BLaER1 treated with 17β-estradiol and CSF1 and Interleukin-3, amounts not matched to agents 10 nM and 100 nM (cell line): ENCODE results near the gene PNKP.

Experiments used
- H3K27ac ChIP-seq, 11 experiments: shearing (Covaris generic); formaldehyde crosslinking; 2 replicates each; pipeline ENCODE4 v1.8.1; 2022
- H3K27me3 ChIP-seq, 11 experiments: shearing (Covaris generic); formaldehyde crosslinking; 2 replicates each; pipeline ENCODE4 v1.8.1; 2022
- H3K36me3 ChIP-seq, 11 experiments: shearing (Covaris generic); formaldehyde crosslinking; 2 replicates each; pipeline ENCODE4 v1.8.1; 2022
- H3K4me1 ChIP-seq, 10 experiments: shearing (Covaris generic); formaldehyde crosslinking; 2 replicates each; pipeline ENCODE4 v1.8.1; 2022
- H3K4me2 ChIP-seq, 11 experiments: shearing (Covaris generic); formaldehyde crosslinking; 2 replicates each; pipeline ENCODE4 v1.8.1; 2022
- H3K4me3 ChIP-seq, 10 experiments: shearing (Covaris generic); formaldehyde crosslinking; 2 replicates each; pipeline ENCODE4 v1.8.1; 2022
- H3K9ac ChIP-seq, 11 experiments: shearing (Covaris generic); formaldehyde crosslinking; 2 replicates each; pipeline ENCODE4 v1.8.1; 2022
- H3K9me3 ChIP-seq, 11 experiments: shearing (Covaris generic); formaldehyde crosslinking; replicated peaks in 1 of 11; 2 replicates each; pipeline ENCODE4 v1.8.1; 2022
- H4K20me1 ChIP-seq, 11 experiments: shearing (Covaris generic); formaldehyde crosslinking; 2 replicates each; pipeline ENCODE4 v1.8.1; 2022
- Cebpa-rat ChIP-seq, 11 experiments: shearing (Covaris generic); IDR thresholded peaks; 2 replicates each; pipeline ENCODE4 v1.8.1; 2022

The PNKP gene

DNA sequence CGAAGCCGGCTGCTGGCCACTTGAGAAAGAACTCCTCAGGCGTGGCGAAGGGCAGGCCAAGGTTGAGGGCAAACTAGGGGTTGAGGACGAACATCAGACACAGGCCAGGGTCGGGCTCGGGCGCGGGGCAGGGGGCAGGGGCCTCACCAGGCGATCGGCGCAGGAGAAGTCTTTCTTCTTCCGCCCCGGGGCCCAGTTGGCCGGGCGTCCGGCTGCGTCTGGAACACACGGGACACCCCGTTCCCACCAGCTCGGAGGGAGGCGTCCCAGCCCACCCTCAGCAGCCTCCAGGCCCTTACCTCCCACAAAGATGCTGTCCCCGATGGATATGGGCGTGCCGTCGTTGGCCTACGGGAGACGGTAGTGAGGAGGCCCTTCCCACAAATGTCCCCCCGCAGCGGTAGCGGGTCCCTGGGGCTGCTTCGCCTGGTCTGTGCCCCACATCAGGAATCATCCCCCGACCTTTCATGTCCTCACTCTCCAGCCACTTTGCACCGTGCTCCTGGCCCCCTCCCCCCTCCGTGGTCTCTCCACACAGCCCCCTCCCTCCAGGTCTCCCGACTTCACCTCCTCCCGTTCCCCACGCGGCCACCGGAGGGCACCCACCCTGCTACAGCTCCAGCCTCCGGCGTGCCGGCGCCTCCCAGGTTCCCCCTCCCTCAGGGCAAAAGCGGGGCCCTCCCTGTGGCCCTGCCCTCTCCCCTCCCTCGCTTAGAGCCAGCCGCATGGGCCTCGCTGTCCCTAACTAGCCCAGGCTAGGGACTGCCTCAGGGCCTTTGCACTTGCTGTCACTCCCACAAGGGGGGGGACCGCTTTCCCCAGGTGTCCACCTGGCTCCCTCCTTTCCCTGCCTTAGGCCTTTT is 4.8 kb downstream of the PNKP start:
- Histone ChIP-seq H3K27me3 (no peaks in the 10 kb centered on the region), H3K4me2 (no peak overlapping the region), H3K27ac (0 out of 22 replicates have a peak overlapping the region, but pooled peaks of 1 of the 11 experiments have one; percentile 3), H3K9ac (peak overlapping the region in 1 of 11 experiments; percentile 9; a peak in 1 of 22 replicates), H4K20me1 (peaks cover 35 to 91% (median 78%) of the 10 kb centered on the region in 11 experiments; a peak in 21 of 22 replicates), H3K36me3 (peaks cover 65 to 76% (median 70%) of the 10 kb centered on the region in 11 experiments), H3K4me3 (no peak overlapping the region), H3K4me1 (peaks cover 20 to 36% (median 28%) of the 10 kb centered on the region in 10 experiments), H3K9me3 (no peaks in the 10 kb centered on the region)
- TF ChIP-seq Cebpa-rat (IDR thresholded peaks at IDR 0.05): no peak

DNA sequence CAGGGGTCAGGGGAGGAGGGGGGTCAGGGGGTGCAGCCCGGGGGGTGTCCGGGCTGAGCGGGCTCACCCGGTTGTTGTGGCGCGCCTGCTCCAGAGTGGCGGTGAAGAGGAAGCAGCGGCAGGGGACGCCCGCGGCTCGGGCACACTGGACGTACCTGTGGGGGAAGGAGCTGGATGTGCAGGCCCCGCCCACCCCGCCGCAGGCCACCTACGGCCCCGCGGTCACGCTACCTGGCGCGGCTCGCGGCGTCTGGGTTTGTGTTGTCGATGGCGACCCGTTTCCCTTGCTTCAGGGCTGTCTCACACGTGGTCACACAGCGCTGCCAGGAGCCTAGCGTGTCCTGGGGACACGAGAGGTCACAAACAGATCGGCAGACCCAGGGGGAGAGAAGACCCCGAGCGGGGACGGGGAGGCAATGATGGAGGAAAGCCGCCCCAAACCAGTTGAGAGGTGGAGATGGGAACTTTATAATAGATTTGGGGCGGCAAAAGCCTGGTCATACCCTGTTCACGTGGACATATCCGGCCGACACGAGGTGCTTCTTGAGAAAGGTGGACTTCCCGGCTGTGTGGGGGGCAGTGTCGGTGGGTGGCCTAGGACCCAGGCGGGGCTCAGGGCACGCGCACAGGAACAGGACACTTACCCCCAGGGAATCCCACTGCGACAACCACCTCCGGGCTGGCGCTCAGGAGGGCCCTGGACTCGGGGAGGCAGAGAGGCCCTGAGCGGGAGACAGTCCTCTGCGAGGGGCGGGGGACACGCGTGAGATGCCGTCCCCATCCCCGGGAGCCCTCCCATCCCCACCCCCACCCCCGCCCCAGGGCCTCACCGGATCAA is 5.6 kb downstream of the PNKP start:
- Histone ChIP-seq H3K27me3 (no peaks in the 10 kb centered on the region), H3K4me1 (peaks cover 18 to 36% (median 26%) of the 10 kb centered on the region in 10 experiments), H3K4me3 (no peak overlapping the region), H3K4me2 (no peak overlapping the region), H3K27ac (no peak overlapping the region), H3K36me3 (peaks cover 74 to 85% (median 79%) of the 10 kb centered on the region in 11 experiments), H3K9me3 (no peaks in the 10 kb centered on the region), H3K9ac (no peak overlapping the region), H4K20me1 (peaks cover 43 to 98% (median 85%) of the 10 kb centered on the region in 11 experiments; a peak in 21 of 22 replicates)
- no peak for TF ChIP-seq Cebpa-rat (IDR thresholded peaks at IDR 0.05)

DNA sequence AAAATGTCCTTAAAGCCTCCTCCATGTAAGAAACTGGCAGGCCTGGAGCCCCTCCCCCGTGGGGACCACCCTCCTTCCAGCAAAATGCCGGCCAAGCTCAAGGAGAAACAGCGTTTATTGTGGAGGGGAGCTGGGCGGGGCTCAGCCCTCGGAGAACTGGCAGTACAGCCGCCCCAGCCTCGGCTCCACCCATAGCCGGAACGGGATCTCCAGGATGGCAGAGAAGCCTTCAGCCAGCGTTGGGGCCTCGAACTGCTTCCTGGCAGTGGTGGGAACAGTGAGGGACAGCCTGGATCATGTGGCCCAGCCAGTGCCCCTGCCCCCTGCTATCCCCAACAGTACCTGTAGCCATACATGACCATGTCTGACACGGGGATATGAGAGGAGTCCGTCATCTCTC is 6.3 kb downstream of the PNKP start:
- Histone ChIP-seq H4K20me1 (peaks cover 49 to 98% (median 85%) of the 10 kb centered on the region in 11 experiments), H3K36me3 (peaks cover 80 to 89% (median 86%) of the 10 kb centered on the region in 11 experiments), H3K9ac (no peak overlapping the region), H3K4me3 (no peak overlapping the region), H3K4me1 (peaks cover 13 to 30% (median 20%) of the 10 kb centered on the region in 10 experiments), H3K9me3 (no peaks in the 10 kb centered on the region), H3K27ac (no peak overlapping the region), H3K4me2 (no peak overlapping the region), H3K27me3 (no peaks in the 10 kb centered on the region)
- no peak for TF ChIP-seq Cebpa-rat (IDR thresholded peaks at IDR 0.05)

DNA sequence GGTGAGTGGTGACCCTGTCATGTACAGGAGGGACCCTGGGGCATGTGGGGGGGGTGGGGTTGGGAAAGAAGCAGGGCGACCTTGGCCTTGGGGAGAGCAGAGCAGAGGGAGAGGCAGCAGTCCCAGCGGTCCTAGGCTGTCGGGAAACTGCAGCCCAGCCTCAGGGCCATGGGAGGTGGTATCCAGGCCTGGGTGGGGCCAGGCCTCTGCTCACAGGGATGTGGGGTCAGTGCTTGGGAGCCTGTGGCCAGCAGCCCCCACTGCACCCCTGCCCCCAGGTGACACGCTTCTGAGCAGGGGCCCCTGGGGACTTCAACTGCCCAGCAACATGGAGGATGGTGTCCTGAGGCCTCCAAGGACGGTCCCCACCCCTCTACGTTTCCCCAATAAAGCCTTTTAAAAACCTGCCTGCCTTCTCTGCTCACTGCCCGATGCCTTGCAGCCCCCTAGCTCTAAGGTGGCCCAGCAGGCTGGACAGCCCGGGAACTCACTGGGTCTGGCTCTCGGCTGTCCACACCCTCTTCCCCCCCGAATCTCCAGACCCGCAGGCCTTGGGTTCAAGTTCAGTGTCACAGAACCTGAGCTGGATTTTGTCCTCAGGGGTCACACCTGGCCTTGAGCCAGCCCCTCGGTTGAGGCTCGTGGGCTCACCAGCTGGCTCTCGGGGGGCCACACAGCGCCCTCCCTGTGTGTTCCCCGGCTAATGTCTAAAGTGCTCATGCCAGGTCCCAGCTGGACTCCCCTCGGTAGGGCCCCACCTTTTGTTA is 6.9 kb downstream of the PNKP start:
- peaks cover 7 to 24% (median 14%) of the 10 kb centered on the region in 10 experiments for H3K4me1 ChIP-seq
- H3K4me2 ChIP-seq: no peak overlapping the region
- no peak for TF ChIP-seq Cebpa-rat (IDR thresholded peaks at IDR 0.05)
- no peak overlapping the region for H3K4me3 ChIP-seq
- no peaks in the 10 kb centered on the region for H3K27me3 ChIP-seq
- H3K27ac ChIP-seq: no peak overlapping the region
- H3K36me3 ChIP-seq: peaks cover 85 to 95% (median 91%) of the 10 kb centered on the region in 11 experiments
- no peaks in the 10 kb centered on the region for H3K9me3 ChIP-seq
- peak overlapping the region in 2 of 11 experiments; percentile 13 to 22; a peak in 1 of 22 replicates for H3K9ac ChIP-seq
- H4K20me1 ChIP-seq: peaks cover 55 to 98% (median 85%) of the 10 kb centered on the region in 11 experiments

DNA sequence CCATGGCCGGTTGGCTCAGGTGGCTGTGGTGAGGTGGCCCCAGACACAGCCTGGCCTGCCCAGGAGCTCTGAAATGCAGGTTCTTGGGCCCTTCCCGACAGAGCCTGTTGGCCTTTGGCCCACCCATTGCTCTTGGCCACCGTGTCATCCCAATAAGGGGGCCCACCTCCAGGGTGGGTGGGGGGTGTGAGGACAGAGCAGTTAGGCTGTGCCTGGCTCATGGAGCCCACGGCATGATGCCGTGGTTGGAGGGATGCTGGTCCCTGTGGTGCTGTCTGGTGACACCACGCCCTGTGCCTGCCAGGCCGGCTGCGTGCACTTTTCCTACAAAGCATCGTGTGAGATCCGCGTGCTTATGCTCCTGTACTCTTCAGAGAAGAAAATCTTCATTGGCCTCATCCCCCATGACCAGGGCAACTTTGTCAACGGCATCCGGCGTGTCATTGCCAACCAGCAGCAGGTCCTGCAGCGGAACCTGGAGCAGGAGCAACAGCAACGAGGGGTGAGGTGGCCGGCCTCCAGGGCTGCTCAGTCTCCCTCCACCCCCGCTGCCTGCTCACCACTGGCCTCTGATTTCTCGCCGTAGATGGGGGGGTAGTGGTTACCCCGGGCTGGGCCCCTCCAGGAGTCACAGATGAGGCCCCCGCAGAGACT is 7.6 kb downstream of the PNKP start:
- no peak for TF ChIP-seq Cebpa-rat (IDR thresholded peaks at IDR 0.05)
- no peak overlapping the region for H3K27ac ChIP-seq
- H4K20me1 ChIP-seq: peaks cover 59 to 98% (median 86%) of the 10 kb centered on the region in 11 experiments
- H3K9me3 ChIP-seq: no peaks in the 10 kb centered on the region
- peaks cover 2 to 17% (median 8%) of the 10 kb centered on the region in 10 experiments; a peak in 18 of 20 replicates for H3K4me1 ChIP-seq
- H3K9ac ChIP-seq: no peak overlapping the region
- H3K27me3 ChIP-seq: no peaks in the 10 kb centered on the region
- H3K36me3 ChIP-seq: peaks cover 88 to 98% (median 96%) of the 10 kb centered on the region in 11 experiments
- H3K4me2 ChIP-seq: no peak overlapping the region
- H3K4me3 ChIP-seq: no peak overlapping the region

DNA sequence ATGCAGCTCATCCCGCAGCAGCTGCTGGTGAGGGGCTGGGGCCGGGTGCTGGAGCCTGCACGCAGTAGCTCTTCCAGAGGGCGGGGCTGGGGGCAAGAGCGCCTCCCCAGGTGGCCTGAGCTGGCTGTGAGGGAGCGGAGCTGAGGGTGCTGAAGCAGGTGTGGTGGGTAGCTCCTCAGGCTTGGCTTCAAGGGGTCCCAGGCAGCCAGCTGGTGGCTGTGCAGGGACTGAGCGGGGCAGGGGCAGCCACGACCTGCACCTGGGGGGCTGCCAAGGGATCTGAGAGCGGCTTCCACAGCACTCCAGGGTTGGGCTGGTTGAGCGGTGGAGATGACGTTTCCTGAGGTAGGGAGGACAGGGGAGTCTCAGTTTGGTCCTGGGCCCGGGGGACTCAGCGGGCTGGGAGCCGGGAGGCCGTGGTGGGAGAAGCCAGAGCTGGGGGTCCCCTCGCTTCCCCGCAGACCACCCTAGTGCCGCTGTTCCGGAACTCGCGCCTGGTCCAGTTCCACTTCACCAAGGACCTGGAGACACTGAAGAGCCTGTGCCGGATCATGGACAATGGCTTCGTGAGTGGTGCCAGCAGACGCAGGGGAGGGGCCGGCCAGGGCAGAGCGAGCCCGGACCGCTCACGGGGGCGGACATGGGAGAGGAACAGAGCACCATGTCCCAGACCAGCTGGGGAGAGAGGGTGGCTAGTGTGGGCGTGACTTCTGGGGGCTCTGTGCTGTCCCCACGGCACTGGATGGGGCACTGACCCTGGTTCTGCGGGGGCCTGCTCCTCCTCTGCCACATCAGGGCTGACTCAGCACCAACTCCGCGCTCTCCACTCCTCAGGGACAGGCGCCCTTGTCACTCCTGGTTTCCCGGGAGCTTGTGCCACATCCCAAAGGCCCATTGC is 9.0 kb downstream of the PNKP start:
- no peak overlapping the region for H3K4me3 ChIP-seq
- TF ChIP-seq Cebpa-rat (IDR thresholded peaks at IDR 0.05): no peak
- H3K27me3 ChIP-seq: no peaks in the 10 kb centered on the region
- H3K36me3 ChIP-seq: peaks cover 75 to 94% (median 89%) of the 10 kb centered on the region in 11 experiments
- H3K4me1 ChIP-seq: peaks cover 10 to 18% (median 13%) of the 10 kb centered on the region in 10 experiments; a peak in 19 of 20 replicates
- H3K9me3 ChIP-seq: no peaks in the 10 kb centered on the region
- peaks cover 57 to 98% (median 85%) of the 10 kb centered on the region in 11 experiments for H4K20me1 ChIP-seq
- no peak overlapping the region for H3K4me2 ChIP-seq
- peak overlapping the region in 1 of 11 experiments; percentile 12; a peak in 1 of 22 replicates for H3K27ac ChIP-seq
- 0 out of 22 replicates have a peak overlapping the region, but pooled peaks of 1 of the 11 experiments have one; percentile 24 for H3K9ac ChIP-seq

DNA sequence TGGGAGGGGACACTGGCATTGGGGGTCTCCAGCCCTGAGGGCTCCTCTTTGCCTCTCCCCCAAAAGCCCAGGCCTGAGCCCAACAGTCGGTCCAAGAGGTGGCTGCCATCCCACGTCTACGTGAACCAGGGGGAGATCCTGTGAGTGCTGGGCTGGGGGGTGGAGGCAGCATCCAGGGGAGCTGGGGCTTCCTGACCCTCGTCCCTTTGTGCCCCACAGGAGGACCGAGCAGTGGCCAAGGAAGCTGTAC is 9.6 kb downstream of the PNKP start:
- H3K4me1 ChIP-seq: peaks cover 16 to 24% (median 18%) of the 10 kb centered on the region in 10 experiments
- H3K9me3 ChIP-seq: no peaks in the 10 kb centered on the region
- H3K4me3 ChIP-seq: no peak overlapping the region
- peak overlapping the region in 1 of 11 experiments; percentile 12; a peak in 1 of 22 replicates for H3K27ac ChIP-seq
- no peak overlapping the region for H3K4me2 ChIP-seq
- no peaks in the 10 kb centered on the region for H3K27me3 ChIP-seq
- peaks cover 59 to 98% (median 85%) of the 10 kb centered on the region in 11 experiments for H4K20me1 ChIP-seq
- TF ChIP-seq Cebpa-rat (IDR thresholded peaks at IDR 0.05): no peak
- peaks cover 71 to 88% (median 84%) of the 10 kb centered on the region in 11 experiments for H3K36me3 ChIP-seq
- peak overlapping the region in 1 of 11 experiments; percentile 24; a peak in 1 of 22 replicates for H3K9ac ChIP-seq
